Neural progenitor cell (in vitro differentiated cells): Measurements from ENCODE around the gene PUS1. TPM values are rescaled to one million over a fixed set of nuclear protein-coding genes. Genes with fewer than 3 reads are reported as not detected.

Source experiments
- DNase-seq: peaks from one replicate; pipeline ENCODE4 v3.0.0-alpha.2; 2016; ENCODE audit warnings: low spot score
- H2AFZ ChIP-seq: fragments of 200-600 bp; sonication (generic); replicated peaks from 2 replicates; pipeline ENCODE4 v1.6.1; 2016; ENCODE audit warnings: antibody characterized with exemption
- H3F3A ChIP-seq: fragments of 200-600 bp; sonication (generic); 2 replicates; pipeline ENCODE4 v1.6.1; 2016; ENCODE audit warnings: antibody characterized with exemption, low read depth
- H3K27ac ChIP-seq: fragments of 200-600 bp; sonication (generic); 2 replicates; pipeline ENCODE4 v1.5.1; 2016; ENCODE audit warnings: mild to moderate bottlenecking
- H3K27me3 ChIP-seq: fragments of 200-600 bp; sonication (generic); 2 replicates; pipeline ENCODE4 v1.6.1; 2016; ENCODE audit warnings: mild to moderate bottlenecking, moderate library complexity
- H3K36me3 ChIP-seq: fragments of 200-600 bp; sonication (generic); 2 replicates; pipeline ENCODE4 v1.5.1; 2016
- H3K4me1 ChIP-seq: fragments of 200-600 bp; sonication (generic); 2 replicates; pipeline ENCODE4 v1.6.1; 2016; ENCODE audit warnings: mixed run types
- H3K4me2 ChIP-seq: fragments of 200-600 bp; sonication (generic); 2 replicates; pipeline ENCODE4 v1.6.1; 2016
- H3K4me3 ChIP-seq: fragments of 200-600 bp; sonication (generic); 2 replicates; pipeline ENCODE4 v1.5.1; 2016
- H3K79me2 ChIP-seq: fragments of 200-600 bp; sonication (generic); 2 replicates; pipeline ENCODE4 v1.6.1; 2016; ENCODE audit warnings: low read depth
- H3K9ac ChIP-seq: fragments of 200-600 bp; sonication (generic); 2 replicates; pipeline ENCODE4 v1.6.1; 2016
- H3K9me3 ChIP-seq: fragments of 200-600 bp; sonication (generic); 2 replicates; pipeline ENCODE4 v1.5.1; 2016; ENCODE audit warnings: low read depth
- H4K20me1 ChIP-seq: fragments of 200-600 bp; sonication (generic); 2 replicates; pipeline ENCODE4 v1.6.1; 2016; ENCODE audit warnings: low read depth
- H3K27ac Mint-ChIP-seq: 3 replicates; pipeline ENCODE4 v1.8.0; 2021; ENCODE audit warnings: mixed read lengths
- H3K27me3 Mint-ChIP-seq: 2 replicates; pipeline ENCODE4 v1.8.0; 2022; ENCODE audit warnings: low read depth, mild to moderate bottlenecking, inconsistent platforms, moderate library complexity, mixed read lengths; ENCODE audit not compliant: insufficient read depth
- H3K36me3 Mint-ChIP-seq: 3 replicates; pipeline ENCODE4 v1.8.0; 2021; ENCODE audit warnings: mixed read lengths
- H3K4me1 Mint-ChIP-seq: 3 replicates; pipeline ENCODE4 v1.8.0; 2021; ENCODE audit warnings: mixed read lengths
- H3K4me3 Mint-ChIP-seq: 3 replicates; pipeline ENCODE4 v1.8.0; 2021; ENCODE audit warnings: mild to moderate bottlenecking, moderate library complexity, mixed read lengths
- H3K9me3 Mint-ChIP-seq: 3 replicates; pipeline ENCODE4 v1.8.0; 2020; ENCODE audit warnings: mixed read lengths
- EZH2 ChIP-seq: fragments of 200-600 bp; sonication (generic); IDR thresholded peaks from 2 replicates; pipeline ENCODE4 v1.6.1; 2017; ENCODE audit warnings: antibody characterized with exemption, mild to moderate bottlenecking, moderate library complexity
- EZH2phosphoT487 ChIP-seq: fragments of 200-600 bp; sonication (generic); IDR thresholded peaks from 2 replicates; pipeline ENCODE4 v1.6.1; 2017; ENCODE audit warnings: antibody characterized with exemption
- total RNA-seq: library from RNA; depleted of rRNA; stranded (reverse); fragments of >200 nt; gene quantifications from 2 replicates; pipeline ENCODE4 v1.2.3, GENCODE V29; 2015; ENCODE audit warnings: low replicate concordance
- TF ChIP-seq, protein P1 (sequence below): fragments of 200-600 bp; sonication (generic); IDR thresholded peaks from 2 replicates; pipeline ENCODE4 v1.5.1; 2017; ENCODE audit warnings: antibody characterized with exemption, mild to moderate bottlenecking

PUS1 gene
- total RNA-seq, 1 donor from 2014 or later: 15.9 TPM

DNA sequence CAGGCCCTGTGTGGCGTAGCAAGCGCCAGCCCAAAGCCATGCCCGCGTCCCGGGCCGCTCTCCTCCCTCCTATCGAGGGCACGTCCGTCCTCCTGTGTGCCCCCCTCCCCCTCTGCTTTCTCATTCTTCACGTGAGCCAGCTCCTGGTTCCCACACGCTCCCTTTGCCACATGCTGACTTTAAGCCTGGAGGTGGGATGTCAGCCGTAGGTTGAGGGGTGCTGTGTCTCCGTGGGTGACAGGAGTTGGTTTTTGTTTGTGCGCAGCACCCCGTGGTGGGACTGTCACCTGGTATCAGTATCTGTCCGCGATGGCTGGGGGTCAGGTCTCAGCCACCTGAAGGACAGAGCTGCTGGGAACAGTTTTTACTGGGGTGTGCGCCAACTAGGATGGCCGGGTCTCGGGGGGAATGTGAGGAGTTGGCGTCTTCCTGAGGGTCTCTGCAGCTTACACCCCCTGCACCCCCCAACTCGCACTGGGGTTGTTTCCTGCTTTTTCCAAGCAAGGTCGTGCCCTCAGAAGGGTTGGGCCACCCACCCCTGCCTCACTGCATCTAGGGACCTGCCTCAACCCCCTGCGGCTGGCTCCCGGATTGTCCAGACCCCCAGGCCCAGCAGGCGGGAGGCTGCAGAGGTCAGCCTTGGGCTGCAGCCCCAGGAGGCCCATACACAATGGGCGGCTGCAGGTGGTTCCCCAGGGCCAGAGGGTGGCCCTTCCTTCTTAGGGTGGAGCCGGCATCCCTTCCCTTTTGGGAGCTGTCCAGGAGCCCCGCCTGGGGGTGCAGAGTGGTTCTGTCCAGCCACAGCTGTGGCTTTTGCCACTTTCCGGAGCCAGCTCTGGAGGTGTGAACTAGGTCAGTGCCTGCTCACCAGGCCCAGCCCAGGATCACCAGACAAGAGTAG lies 27.4 kb upstream of the PUS1 start:
- peaks cover 44% of the 10 kb centered on the region for H3K79me2 ChIP-seq
- DNase-seq: no peak
- H3K27ac ChIP-seq: no peak overlapping the region
- peaks cover 90% of the 10 kb centered on the region for H4K20me1 ChIP-seq
- H3K9me3 ChIP-seq: no peaks in the 10 kb centered on the region
- H3K9ac ChIP-seq: no peak overlapping the region
- H3K36me3 ChIP-seq: no peaks in the 10 kb centered on the region
- H3K27ac Mint-ChIP-seq: no peak overlapping the region
- no peaks in the 10 kb centered on the region for H3F3A ChIP-seq
- peaks cover 5% of the 10 kb centered on the region for H3K36me3 Mint-ChIP-seq
- no peaks in the 10 kb centered on the region for H3K27me3 ChIP-seq
- no peak overlapping the region for H2AFZ ChIP-seq
- no peak overlapping the region for H3K4me3 ChIP-seq
- H3K4me2 ChIP-seq: no peak overlapping the region
- no peaks in the 10 kb centered on the region for H3K9me3 Mint-ChIP-seq
- no peak overlapping the region for H3K4me3 Mint-ChIP-seq
- H3K27me3 Mint-ChIP-seq: peaks cover 2% of the 10 kb centered on the region
- TF ChIP-seq, protein P1, sequence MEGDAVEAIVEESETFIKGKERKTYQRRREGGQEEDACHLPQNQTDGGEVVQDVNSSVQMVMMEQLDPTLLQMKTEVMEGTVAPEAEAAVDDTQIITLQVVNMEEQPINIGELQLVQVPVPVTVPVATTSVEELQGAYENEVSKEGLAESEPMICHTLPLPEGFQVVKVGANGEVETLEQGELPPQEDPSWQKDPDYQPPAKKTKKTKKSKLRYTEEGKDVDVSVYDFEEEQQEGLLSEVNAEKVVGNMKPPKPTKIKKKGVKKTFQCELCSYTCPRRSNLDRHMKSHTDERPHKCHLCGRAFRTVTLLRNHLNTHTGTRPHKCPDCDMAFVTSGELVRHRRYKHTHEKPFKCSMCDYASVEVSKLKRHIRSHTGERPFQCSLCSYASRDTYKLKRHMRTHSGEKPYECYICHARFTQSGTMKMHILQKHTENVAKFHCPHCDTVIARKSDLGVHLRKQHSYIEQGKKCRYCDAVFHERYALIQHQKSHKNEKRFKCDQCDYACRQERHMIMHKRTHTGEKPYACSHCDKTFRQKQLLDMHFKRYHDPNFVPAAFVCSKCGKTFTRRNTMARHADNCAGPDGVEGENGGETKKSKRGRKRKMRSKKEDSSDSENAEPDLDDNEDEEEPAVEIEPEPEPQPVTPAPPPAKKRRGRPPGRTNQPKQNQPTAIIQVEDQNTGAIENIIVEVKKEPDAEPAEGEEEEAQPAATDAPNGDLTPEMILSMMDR: no peak
- TF ChIP-seq EZH2phosphoT487 (no peak), EZH2 (no peak)
- H3K4me1 ChIP-seq: no peaks in the 10 kb centered on the region
- H3K4me1 Mint-ChIP-seq: peaks cover 4% of the 10 kb centered on the region

DNA sequence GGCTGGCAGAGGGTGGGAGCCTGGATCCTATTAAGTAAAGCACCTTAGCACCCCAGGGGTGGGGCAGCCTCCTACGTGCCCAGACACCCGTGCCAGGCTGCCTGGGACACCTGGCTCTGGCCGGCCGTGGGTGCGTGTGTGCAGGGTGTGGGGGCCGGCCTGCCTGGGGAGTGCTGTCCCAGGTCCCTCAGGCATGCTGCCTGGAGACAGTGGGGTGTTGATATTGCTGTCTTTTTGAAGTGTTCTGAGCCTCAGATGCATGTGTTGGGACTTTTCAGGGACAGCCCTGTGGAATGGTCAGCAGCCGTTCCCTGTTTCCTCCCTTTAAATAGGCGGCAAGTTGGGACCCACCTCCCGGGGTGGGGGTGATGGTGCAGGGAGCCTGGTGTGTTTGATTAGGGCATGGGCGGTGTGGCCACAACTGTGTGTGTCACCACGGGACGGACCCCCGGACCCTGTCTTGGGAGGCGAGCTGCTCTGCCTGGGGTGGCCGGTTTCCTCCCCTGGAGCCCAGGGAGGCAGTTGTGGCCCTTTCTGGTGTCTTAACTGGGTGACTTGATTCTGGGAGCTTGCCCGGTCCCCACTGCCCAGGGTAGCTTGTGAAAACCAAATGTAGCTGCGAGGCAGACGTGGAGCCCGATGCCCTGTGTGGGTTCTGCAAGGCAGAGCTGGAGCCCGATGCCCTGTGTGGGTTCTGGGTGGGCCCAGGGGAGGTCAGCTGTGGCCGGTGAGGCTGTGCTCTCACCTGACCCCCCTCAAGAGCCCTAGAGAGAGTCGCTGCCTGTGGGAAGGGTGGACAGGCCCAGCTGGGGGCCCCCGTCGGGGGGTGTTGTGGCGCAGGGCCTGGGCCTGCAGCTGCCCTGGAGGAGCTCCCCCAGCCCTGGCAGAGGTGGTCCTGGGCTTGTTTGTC lies 26.5 kb upstream of the PUS1 start:
- H3F3A ChIP-seq: no peaks in the 10 kb centered on the region
- H3K4me3 Mint-ChIP-seq: no peak overlapping the region
- H3K9me3 ChIP-seq: no peaks in the 10 kb centered on the region
- no peak overlapping the region for H3K4me3 ChIP-seq
- H3K27ac Mint-ChIP-seq: no peak overlapping the region
- TF ChIP-seq EZH2phosphoT487 (no peak), EZH2 (no peak)
- TF ChIP-seq, protein P1: no peak
- no peaks in the 10 kb centered on the region for H3K27me3 ChIP-seq
- H3K27me3 Mint-ChIP-seq: peaks cover 2% of the 10 kb centered on the region
- H3K79me2 ChIP-seq: peaks cover 35% of the 10 kb centered on the region
- no peaks in the 10 kb centered on the region for H3K4me1 ChIP-seq
- H4K20me1 ChIP-seq: peaks cover 90% of the 10 kb centered on the region
- no peak overlapping the region for H3K4me2 ChIP-seq
- no peak overlapping the region for H3K27ac ChIP-seq
- H3K4me1 Mint-ChIP-seq: no peaks in the 10 kb centered on the region
- DNase-seq: no peak
- H3K36me3 Mint-ChIP-seq: peaks cover 5% of the 10 kb centered on the region
- no peak overlapping the region for H3K9ac ChIP-seq
- H3K36me3 ChIP-seq: no peaks in the 10 kb centered on the region
- no peak overlapping the region for H2AFZ ChIP-seq
- no peaks in the 10 kb centered on the region for H3K9me3 Mint-ChIP-seq

DNA sequence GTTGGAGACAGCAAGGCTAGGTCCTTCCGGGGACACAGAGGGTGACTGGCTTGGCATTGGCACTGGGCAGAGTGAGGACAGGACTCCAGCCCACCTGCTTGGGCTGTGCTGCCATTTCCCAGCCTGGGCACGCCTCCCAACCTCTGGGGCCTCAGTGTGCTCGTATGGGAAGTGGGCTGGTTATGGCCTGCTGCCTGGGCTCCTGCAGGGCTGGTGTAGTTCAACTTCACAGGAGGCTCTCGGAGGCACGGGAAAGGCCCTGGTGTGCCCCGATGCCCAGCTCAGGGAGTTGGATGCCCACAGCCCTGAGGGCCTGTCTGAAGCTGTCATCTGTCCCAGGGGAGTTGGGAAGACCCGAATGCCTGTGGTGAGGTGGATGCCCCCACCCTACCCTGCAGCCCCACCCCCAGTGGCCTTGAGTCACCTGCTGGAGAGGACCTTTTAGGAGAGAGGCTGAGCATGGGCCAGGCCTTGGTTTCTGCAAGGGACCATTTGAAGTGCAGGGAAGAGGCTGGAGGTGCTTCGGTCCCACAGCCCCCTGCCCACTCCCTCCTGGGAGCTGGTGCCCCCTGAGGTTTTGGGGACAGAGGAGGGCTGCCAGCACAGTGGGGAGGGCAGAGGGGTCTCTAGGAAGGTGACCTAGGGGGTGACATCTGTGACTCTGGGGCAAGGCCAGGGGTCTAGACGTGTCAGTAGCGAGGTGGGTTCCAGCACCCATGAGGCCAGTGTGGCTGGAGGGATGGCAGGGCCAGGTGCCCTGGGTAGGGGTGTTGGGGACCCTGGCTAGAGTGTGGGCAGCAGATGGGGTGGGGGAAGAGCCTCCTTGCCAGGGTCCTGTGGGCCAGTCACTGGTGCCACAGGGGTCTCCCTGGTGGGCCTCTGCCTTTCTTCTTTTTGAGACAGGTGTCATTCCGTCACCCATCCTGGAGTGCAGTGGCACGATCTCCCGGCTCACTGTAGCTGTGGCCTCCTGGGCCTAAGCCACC lies 25.5 kb upstream of the PUS1 start:
- Histone ChIP-seq H3K4me3 (no peak overlapping the region), H3K9me3 (no peaks in the 10 kb centered on the region), H3K27me3 (no peaks in the 10 kb centered on the region), H3K27ac (no peak overlapping the region), H3K9ac (no peak overlapping the region), H2AFZ (no peak overlapping the region), H3F3A (no peaks in the 10 kb centered on the region), H3K36me3 (no peaks in the 10 kb centered on the region), H4K20me1 (peaks cover 82% of the 10 kb centered on the region), H3K4me2 (no peak overlapping the region), H3K4me1 (no peaks in the 10 kb centered on the region), H3K79me2 (peaks cover 28% of the 10 kb centered on the region)
- Mint-ChIP-seq H3K27ac (no peak overlapping the region), H3K27me3 (peaks cover 2% of the 10 kb centered on the region), H3K36me3 (peaks cover 5% of the 10 kb centered on the region), H3K4me1 (no peaks in the 10 kb centered on the region), H3K9me3 (no peaks in the 10 kb centered on the region), H3K4me3 (no peak overlapping the region)
- DNase-seq: no peak
- TF ChIP-seq EZH2 (no peak), EZH2phosphoT487 (no peak)
- TF ChIP-seq, protein P1: no peak
